ENCODE measurements around the gene KCNK1.
A peak's percentile ranks its signal among the peaks of the same experiment; 100 is the strongest.
"Not testable (repeated sequence)": the region's sequence is repeated elsewhere in the genome, so short reads cannot be mapped to it uniquely, and the experiment has no call there.

The KCNK1 gene

GRCh38 chr1:233607252-233608119 is 6.4 kb upstream of the KCNK1 start:
- TF ChIP-seq CTCF (conservative IDR thresholded peaks at IDR 0.05; ENCODE audit: low read depth, low read length), result no peak
- no peak for DNase-seq (ENCODE audit: low read depth)
- H3K4me3 ChIP-seq (ENCODE audit: low read length), result no peak overlapping the region

GRCh38 chr1:233608988-233609387 is 4.9 kb upstream of the KCNK1 start:
- no peak overlapping the region for H3K4me3 ChIP-seq (ENCODE audit: low read length)
- no peak for TF ChIP-seq CTCF (conservative IDR thresholded peaks at IDR 0.05; ENCODE audit: low read depth, low read length)
- DNase-seq (ENCODE audit: low read depth), result no peak

- TF ChIP-seq CTCF (conservative IDR thresholded peaks at IDR 0.05; ENCODE audit: low read depth, low read length), result no peak
- no peak overlapping the region for H3K4me3 ChIP-seq (ENCODE audit: low read length)
- no peak for DNase-seq (ENCODE audit: low read depth)
These were observed 4.0 kb upstream of the KCNK1 start for GRCh38 chr1:233609926-233610325.

GRCh38 chr1:233610628-233611027 is 3.3 kb upstream of the KCNK1 start:
- no peak overlapping the region for H3K4me3 ChIP-seq (ENCODE audit: low read length)
- DNase-seq (ENCODE audit: low read depth), result no peak
- TF ChIP-seq CTCF (conservative IDR thresholded peaks at IDR 0.05; ENCODE audit: low read depth, low read length), result no peak

- H3K4me3 ChIP-seq (ENCODE audit: low read length), result not testable (repeated sequence)
- peak; percentile 66 for DNase-seq (ENCODE audit: low read depth)
These were observed 2.5 kb upstream of the KCNK1 start for GRCh38 chr1:233611363-233611762.

GRCh38 chr1:233614173-233614742 is 352 bp downstream of the KCNK1 start:
- no peak for DNase-seq (ENCODE audit: low read depth)
- H3K4me3 ChIP-seq (ENCODE audit: low read length), result peak overlapping the region; percentile 76
- no peak for TF ChIP-seq CTCF (conservative IDR thresholded peaks at IDR 0.05; ENCODE audit: low read depth, low read length)

- H3K4me3 ChIP-seq (ENCODE audit: low read length), result peak overlapping the region; percentile 76
- no peak for TF ChIP-seq CTCF (conservative IDR thresholded peaks at IDR 0.05; ENCODE audit: low read depth, low read length)
- no peak for DNase-seq (ENCODE audit: low read depth)
These were observed 1.0 kb downstream of the KCNK1 start for GRCh38 chr1:233614743-233615521.

All from retinal pigment epithelial cell (primary cell).